SK-N-SH treated with all-trans-retinoic acid at 6 μM for 48 hours (cell line): Measurements from ENCODE around the gene EDEM2.

ENCODE experiments used
- ATAC-seq: fragments of 200-7000 bp; cut with Tn5 transposase; 3 replicates; pipeline ENCODE4 v1.9.1; 2020; ENCODE audit warnings: mild to moderate bottlenecking, moderate library complexity
- ARNTL ChIP-seq: fragments of 450-650 bp; formaldehyde crosslinking; IDR thresholded peaks from 2 replicates; pipeline ENCODE4 v1.5.0; 2020; ENCODE audit warnings: low read depth, mild to moderate bottlenecking, moderate library complexity, borderline replicate concordance
- BACH2 ChIP-seq: fragments of 250-450 bp; sonication (Bioruptor Pico); IDR thresholded peaks from 2 replicates; pipeline ENCODE4 v1.9.0; 2021; ENCODE audit warnings: mild to moderate bottlenecking, borderline replicate concordance
- CREB5 ChIP-seq: fragments of 250-450 bp; sonication (Bioruptor Pico); IDR thresholded peaks from 2 replicates; pipeline ENCODE4 v1.5.1; 2020; ENCODE audit warnings: low read depth, mild to moderate bottlenecking, moderate library complexity
- ESRRG ChIP-seq: fragments of 250-450 bp; sonication (Bioruptor Pico); IDR thresholded peaks from 2 replicates; pipeline ENCODE4 v1.6.1; 2021; ENCODE audit warnings: mild to moderate bottlenecking
- GLIS3 ChIP-seq: fragments of 250-450 bp; sonication (Bioruptor Pico); IDR thresholded peaks from 2 replicates; pipeline ENCODE4 v1.5.0; 2020; ENCODE audit warnings: mild to moderate bottlenecking, moderate library complexity
- OSR1 ChIP-seq: fragments of 250-450 bp; sonication (Bioruptor Pico); IDR thresholded peaks from 2 replicates; pipeline ENCODE4 v1.8.0; 2022; ENCODE audit warnings: moderate library complexity, mild to moderate bottlenecking, inconsistent platforms
- PATZ1 ChIP-seq: fragments of 250-450 bp; sonication (Bioruptor Pico); IDR thresholded peaks from 2 replicates; pipeline ENCODE4 v1.8.0; 2020; ENCODE audit warnings: mild to moderate bottlenecking, moderate library complexity, borderline replicate concordance
- POU6F1 ChIP-seq: fragments of 250-450 bp; sonication (Bioruptor Pico); IDR thresholded peaks from 2 replicates; pipeline ENCODE4 v1.8.0; 2021; ENCODE audit warnings: low read depth, mild to moderate bottlenecking, moderate library complexity, borderline replicate concordance
- PPARA ChIP-seq: fragments of 250-450 bp; sonication (Bioruptor Pico); IDR thresholded peaks from 2 replicates; pipeline ENCODE4 v1.5.0; 2020; ENCODE audit warnings: mild to moderate bottlenecking, borderline replicate concordance
- SNAI2 ChIP-seq: fragments of 250-450 bp; sonication (Bioruptor Pico); IDR thresholded peaks from 2 replicates; pipeline ENCODE4 v1.5.0; 2020; ENCODE audit warnings: mild to moderate bottlenecking, moderate library complexity
- TCF4 ChIP-seq: fragments of 250-450 bp; sonication (Bioruptor Pico); IDR thresholded peaks from 2 replicates; pipeline ENCODE4 v1.8.0; 2021; ENCODE audit warnings: mild to moderate bottlenecking, moderate library complexity, borderline replicate concordance
- TSHZ2 ChIP-seq: fragments of 250-450 bp; sonication (Bioruptor Pico); IDR thresholded peaks from 2 replicates; pipeline ENCODE4 v1.5.0; 2020; ENCODE audit warnings: mild to moderate bottlenecking, moderate library complexity
- ZC3H10 ChIP-seq: fragments of 250-450 bp; sonication (Bioruptor Pico); IDR thresholded peaks from 2 replicates; pipeline ENCODE4 v1.5.1; 2021; ENCODE audit warnings: mild to moderate bottlenecking, moderate library complexity
- ZFP3 ChIP-seq: fragments of 250-450 bp; sonication (Bioruptor Pico); IDR thresholded peaks from 2 replicates; pipeline ENCODE4 v1.5.0; 2020; ENCODE audit warnings: mild to moderate bottlenecking, moderate library complexity
- ZFP30 ChIP-seq: fragments of 450-650 bp; formaldehyde crosslinking; IDR thresholded peaks from 2 replicates; pipeline ENCODE4 v1.5.0; 2022; ENCODE audit warnings: mild to moderate bottlenecking, moderate library complexity
- ZNF565 ChIP-seq: fragments of 450-650 bp; formaldehyde crosslinking; conservative IDR thresholded peaks from 2 replicates; pipeline ENCODE4 v1.5.0; 2020; ENCODE audit warnings: low read depth, mild to moderate bottlenecking, moderate library complexity
- ZNF70 ChIP-seq: fragments of 450-650 bp; formaldehyde crosslinking; IDR thresholded peaks from 2 replicates; pipeline ENCODE4 v1.5.0; 2020; ENCODE audit warnings: mild to moderate bottlenecking, moderate library complexity
- ZNF8 ChIP-seq: fragments of 450-650 bp; formaldehyde crosslinking; IDR thresholded peaks from 2 replicates; pipeline ENCODE4 v1.5.0; 2020; ENCODE audit warnings: mild to moderate bottlenecking, moderate library complexity

The EDEM2 gene

GRCh38 chr20:35181731-35182130 lies 34.6 kb upstream of the EDEM2 start:
- ATAC-seq = no peak
- no peak for TF ChIP-seq TSHZ2 (CRISPR knock-in tag)
- no peak for TF ChIP-seq SNAI2 (CRISPR knock-in tag)
- no peak for TF ChIP-seq ZNF565 (CRISPR knock-in tag)
- no peak for TF ChIP-seq ESRRG (CRISPR knock-in tag)
- no peak for TF ChIP-seq ZC3H10 (CRISPR knock-in tag)
- no peak for TF ChIP-seq PPARA (CRISPR knock-in tag)
- TF ChIP-seq ZNF8 (CRISPR knock-in tag) = no peak
- TF ChIP-seq OSR1 (CRISPR knock-in tag) = no peak
- no peak for TF ChIP-seq ZFP30
- TF ChIP-seq ZNF70 = no peak
- TF ChIP-seq ZFP3 (CRISPR knock-in tag) = no peak
- TF ChIP-seq BACH2 (CRISPR knock-in tag) = no peak
- TF ChIP-seq POU6F1 (CRISPR knock-in tag) = no peak
- TF ChIP-seq TCF4 (CRISPR knock-in tag) = no peak
- TF ChIP-seq PATZ1 (CRISPR knock-in tag) = no peak
- TF ChIP-seq, all 23 proteins: peak for 0

- ATAC-seq = no peak
- TF ChIP-seq PPARA (CRISPR knock-in tag) (no peak), TCF4 (CRISPR knock-in tag) (no peak), ZFP3 (CRISPR knock-in tag) (no peak), CREB5 (no peak), ZNF565 (CRISPR knock-in tag) (no peak), TSHZ2 (CRISPR knock-in tag) (no peak), ZNF70 (no peak), BACH2 (CRISPR knock-in tag) (no peak), GLIS3 (no peak), ZC3H10 (CRISPR knock-in tag) (no peak), ARNTL (CRISPR knock-in tag) (no peak), PATZ1 (CRISPR knock-in tag) (no peak), POU6F1 (CRISPR knock-in tag) (no peak), OSR1 (CRISPR knock-in tag) (no peak), SNAI2 (CRISPR knock-in tag) (no peak)
These were observed 33.1 kb upstream of the EDEM2 start for GRCh38 chr20:35180266-35180665.
